Measurements from ENCODE around the gene MYO7A. TPM values are rescaled to one million over a fixed set of nuclear protein-coding genes. Genes with fewer than 3 reads are reported as not detected.
A peak's percentile ranks its signal among the peaks of the same experiment; 100 is the strongest.

The MYO7A gene
- total and polyA plus RNA-seq, 2 experiments from 2014 or later: 1.8 to 5.4 TPM

GRCh38 chr11:77147668-77148321 is 19.7 kb downstream of the MYO7A start:
- TF ChIP-seq REST (IDR thresholded peaks at IDR 0.05; ENCODE audit: unreplicated experiment) (no peak), JUNB (IDR thresholded peaks at IDR 0.05; ENCODE audit: unreplicated experiment) (no peak), CREB1 (CRISPR knock-in tag; IDR thresholded peaks at IDR 0.05; ENCODE audit: low read depth) (no peak), CTCF (conservative IDR thresholded peaks at IDR 0.05; ENCODE audit: low read depth in 2 of 2) (no peak), NANOG (IDR thresholded peaks at IDR 0.05; ENCODE audit: borderline replicate concordance) (no peak), ZNF114 (CRISPR knock-in tag; IDR thresholded peaks at IDR 0.05) (no peak), ZNF462 (CRISPR knock-in tag; IDR thresholded peaks at IDR 0.05) (no peak), POLR2AphosphoS5 (IDR thresholded peaks at IDR 0.05; ENCODE audit: low read depth) (peak; percentile 40; the same call in 1 of the 2 replicates)
- no peaks in the 10 kb centered on the region for H3K9me3 Mint-ChIP-seq
- H3K27ac Mint-ChIP-seq: peak overlapping the region; percentile 27; the same call in 1 of the 2 replicates

More at GRCh38 chr11:77147668-77148321, 19.7 kb downstream of the MYO7A start:
- no peaks in the 10 kb centered on the region for H4K20me1 ChIP-seq (replicated peaks; ENCODE audit: insufficient read depth)
- H2AFZ ChIP-seq: peak overlapping the region; percentile 97
- no peaks in the 10 kb centered on the region for H3K27me3 ChIP-seq (ENCODE audit: insufficient read depth)
- peaks cover 23% of the 10 kb centered on the region for H3K27me3 Mint-ChIP-seq (ENCODE audit: insufficient read depth, low read depth, poor library complexity)
- no peaks in the 10 kb centered on the region for H3K36me3 Mint-ChIP-seq (ENCODE audit: low read depth)
- H3K27ac ChIP-seq (ENCODE audit: low read depth): no peak overlapping the region
- peaks cover 29% of the 10 kb centered on the region for H3K4me1 Mint-ChIP-seq
- H3K4me2 ChIP-seq: peak overlapping the region; percentile 84
- H3K4me1 ChIP-seq (ENCODE audit: insufficient read depth): peaks cover 12% of the 10 kb centered on the region
- H3K9me2 ChIP-seq (ENCODE audit: insufficient read depth): no peaks in the 10 kb centered on the region
- H3K4me3 Mint-ChIP-seq: peak overlapping the region; percentile 80
- H3F3A ChIP-seq (replicated peaks; ENCODE audit: low read depth): no peaks in the 10 kb centered on the region
- no peaks in the 10 kb centered on the region for H3K79me2 ChIP-seq (replicated peaks; ENCODE audit: insufficient read depth)
- no peaks in the 10 kb centered on the region for H3K36me3 ChIP-seq (ENCODE audit: insufficient read depth)
- H3K4me3 ChIP-seq: peak overlapping the region; percentile 68
- peak; percentile 72 for ATAC-seq
- DNase-seq (ENCODE audit: low spot score): peak; percentile 81
